ENCODE measurements around the gene TRDN. TPM values are rescaled to one million over a fixed set of nuclear protein-coding genes. Genes with fewer than 3 reads are reported as not detected.

The TRDN gene
- total RNA-seq, 1 experiment from 2014 or later = 39.8 TPM

DNA sequence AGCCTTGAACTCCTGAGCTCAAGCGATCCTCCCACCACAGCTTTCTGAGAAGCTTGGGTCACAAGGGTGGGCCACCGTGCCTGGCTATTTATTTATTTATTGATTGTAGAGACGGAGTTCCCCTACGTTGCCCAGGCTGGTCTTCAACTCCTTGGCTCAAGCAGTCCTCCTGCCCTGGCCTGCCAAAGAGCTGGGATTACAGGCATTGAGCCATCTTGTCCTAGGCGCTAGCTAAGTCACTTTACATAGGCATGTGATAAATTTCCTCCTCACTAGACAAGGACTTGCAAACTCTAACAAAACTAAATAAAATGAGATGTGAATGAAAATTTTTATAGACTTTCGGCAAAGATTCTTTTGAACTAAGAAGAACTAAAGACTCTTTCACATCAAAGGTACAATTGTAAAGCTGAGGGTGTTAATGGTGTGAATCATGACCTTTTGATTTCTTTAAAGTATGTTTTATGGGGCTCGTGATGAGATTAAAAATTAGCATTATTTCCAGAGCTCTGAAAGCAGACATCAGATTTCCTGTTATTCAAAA, 428.7 kb downstream of the TRDN start (continued):
- no peak for TF ChIP-seq NR2C2 (CRISPR knock-in tag; IDR thresholded peaks at IDR 0.05)

DNA sequence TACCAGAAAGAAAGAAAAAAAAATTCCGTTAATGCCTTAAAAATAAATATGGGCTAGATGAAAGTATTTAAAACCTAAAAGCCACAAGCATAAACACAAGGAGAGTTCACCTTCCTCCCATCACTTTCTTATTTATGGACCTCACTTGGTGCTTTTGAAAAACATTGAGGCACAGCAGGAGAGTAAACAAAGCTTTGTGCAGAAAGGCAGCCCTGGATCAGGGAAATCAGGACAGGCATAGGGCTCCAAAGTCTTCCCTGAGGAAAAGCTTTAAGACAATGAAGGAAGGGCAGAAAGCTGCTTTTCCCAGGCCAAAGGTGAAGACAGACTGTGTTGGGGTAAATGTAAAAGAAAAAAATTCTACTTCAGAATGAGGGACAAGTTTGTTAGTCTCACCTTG, 432.8 kb downstream of the TRDN start:
- no peak for DNase-seq (ENCODE audit: low spot score)
- no peak overlapping the region for H3K27ac Mint-ChIP-seq
- H3K9me3 Mint-ChIP-seq = peaks cover 33% of the 10 kb centered on the region

DNA sequence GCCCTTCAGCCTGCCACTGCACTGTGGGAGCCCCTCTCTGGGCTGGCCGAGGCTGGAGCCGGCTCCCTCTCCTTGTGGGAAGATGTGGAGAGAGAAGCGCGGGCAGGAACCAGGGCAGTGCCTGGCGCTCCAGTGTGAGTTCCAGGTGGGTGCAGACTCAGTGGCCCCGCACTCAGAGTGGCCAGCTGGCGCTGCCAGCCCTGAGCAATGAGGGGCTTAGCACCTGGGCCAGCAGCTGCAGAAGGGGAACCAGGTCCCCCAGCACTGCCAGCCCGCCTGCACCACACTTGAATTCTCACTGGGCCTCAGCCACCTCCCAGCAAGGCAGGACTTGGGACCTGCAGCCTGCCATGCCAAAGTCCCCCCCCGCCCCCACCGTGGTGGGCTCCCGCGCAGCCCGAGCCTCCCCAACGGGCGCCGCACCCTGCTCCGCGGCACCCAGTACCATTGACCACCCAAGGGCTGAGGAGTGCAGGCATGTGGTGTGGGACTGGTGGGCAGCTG, 434.8 kb downstream of the TRDN start:
- no peak overlapping the region for H3K27ac Mint-ChIP-seq
- no peak overlapping the region for H3K4me3 Mint-ChIP-seq
- peaks cover 36% of the 10 kb centered on the region for H3K9me3 Mint-ChIP-seq
- peaks cover 10% of the 10 kb centered on the region for H3K27me3 Mint-ChIP-seq (ENCODE audit: low read depth)
- DNase-seq (ENCODE audit: low spot score) (peak; percentile 16), ATAC-seq (no peak)
- peaks cover 29% of the 10 kb centered on the region for H3K36me3 Mint-ChIP-seq
- ChIA-PET CTCF (no interaction called here), POLR2A (no interaction called here)
- H3K4me1 Mint-ChIP-seq = peaks cover 20% of the 10 kb centered on the region
- TF ChIP-seq, protein P1, sequence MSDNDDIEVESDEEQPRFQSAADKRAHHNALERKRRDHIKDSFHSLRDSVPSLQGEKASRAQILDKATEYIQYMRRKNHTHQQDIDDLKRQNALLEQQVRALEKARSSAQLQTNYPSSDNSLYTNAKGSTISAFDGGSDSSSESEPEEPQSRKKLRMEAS (CRISPR knock-in tag; IDR thresholded peaks at IDR 0.05) = no peak
- TF ChIP-seq, protein P2, sequence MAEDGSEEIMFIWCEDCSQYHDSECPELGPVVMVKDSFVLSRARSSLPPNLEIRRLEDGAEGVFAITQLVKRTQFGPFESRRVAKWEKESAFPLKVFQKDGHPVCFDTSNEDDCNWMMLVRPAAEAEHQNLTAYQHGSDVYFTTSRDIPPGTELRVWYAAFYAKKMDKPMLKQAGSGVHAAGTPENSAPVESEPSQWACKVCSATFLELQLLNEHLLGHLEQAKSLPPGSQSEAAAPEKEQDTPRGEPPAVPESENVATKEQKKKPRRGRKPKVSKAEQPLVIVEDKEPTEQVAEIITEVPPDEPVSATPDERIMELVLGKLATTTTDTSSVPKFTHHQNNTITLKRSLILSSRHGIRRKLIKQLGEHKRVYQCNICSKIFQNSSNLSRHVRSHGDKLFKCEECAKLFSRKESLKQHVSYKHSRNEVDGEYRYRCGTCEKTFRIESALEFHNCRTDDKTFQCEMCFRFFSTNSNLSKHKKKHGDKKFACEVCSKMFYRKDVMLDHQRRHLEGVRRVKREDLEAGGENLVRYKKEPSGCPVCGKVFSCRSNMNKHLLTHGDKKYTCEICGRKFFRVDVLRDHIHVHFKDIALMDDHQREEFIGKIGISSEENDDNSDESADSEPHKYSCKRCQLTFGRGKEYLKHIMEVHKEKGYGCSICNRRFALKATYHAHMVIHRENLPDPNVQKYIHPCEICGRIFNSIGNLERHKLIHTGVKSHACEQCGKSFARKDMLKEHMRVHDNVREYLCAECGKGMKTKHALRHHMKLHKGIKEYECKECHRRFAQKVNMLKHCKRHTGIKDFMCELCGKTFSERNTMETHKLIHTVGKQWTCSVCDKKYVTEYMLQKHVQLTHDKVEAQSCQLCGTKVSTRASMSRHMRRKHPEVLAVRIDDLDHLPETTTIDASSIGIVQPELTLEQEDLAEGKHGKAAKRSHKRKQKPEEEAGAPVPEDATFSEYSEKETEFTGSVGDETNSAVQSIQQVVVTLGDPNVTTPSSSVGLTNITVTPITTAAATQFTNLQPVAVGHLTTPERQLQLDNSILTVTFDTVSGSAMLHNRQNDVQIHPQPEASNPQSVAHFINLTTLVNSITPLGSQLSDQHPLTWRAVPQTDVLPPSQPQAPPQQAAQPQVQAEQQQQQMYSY (CRISPR knock-in tag; IDR thresholded peaks at IDR 0.05) = no peak
- TF ChIP-seq TP53 (CRISPR knock-in tag; IDR thresholded peaks at IDR 0.05) (no peak), ZNF423 (CRISPR knock-in tag; IDR thresholded peaks at IDR 0.05) (no peak), ZNF317 (CRISPR knock-in tag; IDR thresholded peaks at IDR 0.05; ENCODE audit: borderline replicate concordance, low read depth) (no peak), TEAD4 (CRISPR knock-in tag; IDR thresholded peaks at IDR 0.05) (no peak), CREB1 (CRISPR knock-in tag; IDR thresholded peaks at IDR 0.05) (no peak)

More for the DNA sequence above, 432.8 kb downstream of the TRDN start:
- ATAC-seq = peak; percentile 98
- peaks cover 20% of the 10 kb centered on the region for H3K4me1 Mint-ChIP-seq
- ChIA-PET POLR2A (no interaction called here), CTCF (interaction anchor here (0.9 kb wide), 1 partner anchor 257 kb away, joined by 3 read pairs; no protein-coding TSS in a partner anchor)
- peaks cover 10% of the 10 kb centered on the region for H3K27me3 Mint-ChIP-seq (ENCODE audit: low read depth)
- TF ChIP-seq ZNF263 (CRISPR knock-in tag; IDR thresholded peaks at IDR 0.05; ENCODE audit: low read depth) = no peak
- TF ChIP-seq, protein P3, sequence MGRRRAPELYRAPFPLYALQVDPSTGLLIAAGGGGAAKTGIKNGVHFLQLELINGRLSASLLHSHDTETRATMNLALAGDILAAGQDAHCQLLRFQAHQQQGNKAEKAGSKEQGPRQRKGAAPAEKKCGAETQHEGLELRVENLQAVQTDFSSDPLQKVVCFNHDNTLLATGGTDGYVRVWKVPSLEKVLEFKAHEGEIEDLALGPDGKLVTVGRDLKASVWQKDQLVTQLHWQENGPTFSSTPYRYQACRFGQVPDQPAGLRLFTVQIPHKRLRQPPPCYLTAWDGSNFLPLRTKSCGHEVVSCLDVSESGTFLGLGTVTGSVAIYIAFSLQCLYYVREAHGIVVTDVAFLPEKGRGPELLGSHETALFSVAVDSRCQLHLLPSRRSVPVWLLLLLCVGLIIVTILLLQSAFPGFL (CRISPR knock-in tag; IDR thresholded peaks at IDR 0.05; ENCODE audit: borderline replicate concordance) = no peak
- TF ChIP-seq, protein P4, sequence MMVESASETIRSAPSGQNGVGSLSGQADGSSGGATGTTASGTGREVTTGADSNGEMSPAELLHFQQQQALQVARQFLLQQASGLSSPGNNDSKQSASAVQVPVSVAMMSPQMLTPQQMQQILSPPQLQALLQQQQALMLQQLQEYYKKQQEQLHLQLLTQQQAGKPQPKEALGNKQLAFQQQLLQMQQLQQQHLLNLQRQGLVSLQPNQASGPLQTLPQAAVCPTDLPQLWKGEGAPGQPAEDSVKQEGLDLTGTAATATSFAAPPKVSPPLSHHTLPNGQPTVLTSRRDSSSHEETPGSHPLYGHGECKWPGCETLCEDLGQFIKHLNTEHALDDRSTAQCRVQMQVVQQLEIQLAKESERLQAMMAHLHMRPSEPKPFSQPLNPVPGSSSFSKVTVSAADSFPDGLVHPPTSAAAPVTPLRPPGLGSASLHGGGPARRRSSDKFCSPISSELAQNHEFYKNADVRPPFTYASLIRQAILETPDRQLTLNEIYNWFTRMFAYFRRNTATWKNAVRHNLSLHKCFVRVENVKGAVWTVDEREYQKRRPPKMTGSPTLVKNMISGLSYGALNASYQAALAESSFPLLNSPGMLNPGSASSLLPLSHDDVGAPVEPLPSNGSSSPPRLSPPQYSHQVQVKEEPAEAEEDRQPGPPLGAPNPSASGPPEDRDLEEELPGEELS (CRISPR knock-in tag; IDR thresholded peaks at IDR 0.05) = peak; percentile 99
- TF ChIP-seq, protein P5, sequence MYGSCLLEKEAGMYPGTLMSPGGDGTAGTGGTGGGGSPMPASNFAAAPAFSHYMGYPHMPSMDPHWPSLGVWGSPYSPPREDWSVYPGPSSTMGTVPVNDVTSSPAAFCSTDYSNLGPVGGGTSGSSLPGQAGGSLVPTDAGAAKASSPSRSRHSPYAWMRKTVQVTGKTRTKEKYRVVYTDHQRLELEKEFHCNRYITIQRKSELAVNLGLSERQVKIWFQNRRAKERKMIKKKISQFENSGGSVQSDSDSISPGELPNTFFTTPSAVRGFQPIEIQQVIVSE (CRISPR knock-in tag; IDR thresholded peaks at IDR 0.05; ENCODE audit: borderline replicate concordance) = no peak
- TF ChIP-seq RORB (CRISPR knock-in tag; IDR thresholded peaks at IDR 0.05) = no peak
- TF ChIP-seq FOXP1 (CRISPR knock-in tag; IDR thresholded peaks at IDR 0.05; ENCODE audit: borderline replicate concordance) = no peak
- TF ChIP-seq, protein P6, sequence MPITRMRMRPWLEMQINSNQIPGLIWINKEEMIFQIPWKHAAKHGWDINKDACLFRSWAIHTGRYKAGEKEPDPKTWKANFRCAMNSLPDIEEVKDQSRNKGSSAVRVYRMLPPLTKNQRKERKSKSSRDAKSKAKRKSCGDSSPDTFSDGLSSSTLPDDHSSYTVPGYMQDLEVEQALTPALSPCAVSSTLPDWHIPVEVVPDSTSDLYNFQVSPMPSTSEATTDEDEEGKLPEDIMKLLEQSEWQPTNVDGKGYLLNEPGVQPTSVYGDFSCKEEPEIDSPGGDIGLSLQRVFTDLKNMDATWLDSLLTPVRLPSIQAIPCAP (CRISPR knock-in tag; IDR thresholded peaks at IDR 0.05) = no peak
- TF ChIP-seq, protein P7, sequence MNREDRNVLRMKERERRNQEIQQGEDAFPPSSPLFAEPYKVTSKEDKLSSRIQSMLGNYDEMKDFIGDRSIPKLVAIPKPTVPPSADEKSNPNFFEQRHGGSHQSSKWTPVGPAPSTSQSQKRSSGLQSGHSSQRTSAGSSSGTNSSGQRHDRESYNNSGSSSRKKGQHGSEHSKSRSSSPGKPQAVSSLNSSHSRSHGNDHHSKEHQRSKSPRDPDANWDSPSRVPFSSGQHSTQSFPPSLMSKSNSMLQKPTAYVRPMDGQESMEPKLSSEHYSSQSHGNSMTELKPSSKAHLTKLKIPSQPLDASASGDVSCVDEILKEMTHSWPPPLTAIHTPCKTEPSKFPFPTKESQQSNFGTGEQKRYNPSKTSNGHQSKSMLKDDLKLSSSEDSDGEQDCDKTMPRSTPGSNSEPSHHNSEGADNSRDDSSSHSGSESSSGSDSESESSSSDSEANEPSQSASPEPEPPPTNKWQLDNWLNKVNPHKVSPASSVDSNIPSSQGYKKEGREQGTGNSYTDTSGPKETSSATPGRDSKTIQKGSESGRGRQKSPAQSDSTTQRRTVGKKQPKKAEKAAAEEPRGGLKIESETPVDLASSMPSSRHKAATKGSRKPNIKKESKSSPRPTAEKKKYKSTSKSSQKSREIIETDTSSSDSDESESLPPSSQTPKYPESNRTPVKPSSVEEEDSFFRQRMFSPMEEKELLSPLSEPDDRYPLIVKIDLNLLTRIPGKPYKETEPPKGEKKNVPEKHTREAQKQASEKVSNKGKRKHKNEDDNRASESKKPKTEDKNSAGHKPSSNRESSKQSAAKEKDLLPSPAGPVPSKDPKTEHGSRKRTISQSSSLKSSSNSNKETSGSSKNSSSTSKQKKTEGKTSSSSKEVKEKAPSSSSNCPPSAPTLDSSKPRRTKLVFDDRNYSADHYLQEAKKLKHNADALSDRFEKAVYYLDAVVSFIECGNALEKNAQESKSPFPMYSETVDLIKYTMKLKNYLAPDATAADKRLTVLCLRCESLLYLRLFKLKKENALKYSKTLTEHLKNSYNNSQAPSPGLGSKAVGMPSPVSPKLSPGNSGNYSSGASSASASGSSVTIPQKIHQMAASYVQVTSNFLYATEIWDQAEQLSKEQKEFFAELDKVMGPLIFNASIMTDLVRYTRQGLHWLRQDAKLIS (CRISPR knock-in tag; IDR thresholded peaks at IDR 0.05; ENCODE audit: borderline replicate concordance) = no peak
- no peak for TF ChIP-seq ZNF219 (CRISPR knock-in tag; IDR thresholded peaks at IDR 0.05; ENCODE audit: borderline replicate concordance)
- no peak for TF ChIP-seq FOXJ3 (CRISPR knock-in tag; IDR thresholded peaks at IDR 0.05; ENCODE audit: borderline replicate concordance)
- peak; percentile 64; the same call in 1 of the 2 replicates for TF ChIP-seq FOXK1 (CRISPR knock-in tag; IDR thresholded peaks at IDR 0.05)
- TF ChIP-seq CREM (CRISPR knock-in tag; IDR thresholded peaks at IDR 0.05) = no peak
- H3K36me3 Mint-ChIP-seq = peaks cover 28% of the 10 kb centered on the region
- no peak overlapping the region for H3K4me3 Mint-ChIP-seq
